Calu3 (cell line): Measurements from ENCODE around the gene DOCK1. TPM values are rescaled to one million over a fixed set of nuclear protein-coding genes. Genes with fewer than 3 reads are reported as not detected.

ENCODE experiments used
- BruUV-seq: library from RNA; stranded (reverse); fragments of 400-500 nt; replicated peaks from 2 replicates; lab custom pipeline; 2021; lab: Mats Ljungman, UMichigan
- CTCF ChIA-PET: fragments of 300-600 bp; sonication (Branson Sonifier 250); formaldehyde crosslinking; loops from one replicate; lab custom pipeline; 2022; ENCODE audit warnings: antibody characterized with exemption; lab: Charles Lee
- DNase-seq: peaks from one replicate; pipeline ENCODE4 v3.0.0; 2022
- H3K27ac Mint-ChIP-seq: one replicate; pipeline ENCODE4 v1.8.0; 2022; ENCODE audit warnings: mixed read lengths; ENCODE audit not compliant: unreplicated experiment
- H3K27me3 Mint-ChIP-seq: one replicate; pipeline ENCODE4 v1.8.0; 2022; ENCODE audit warnings: mixed read lengths; ENCODE audit not compliant: unreplicated experiment
- H3K36me3 Mint-ChIP-seq: one replicate; pipeline ENCODE4 v1.8.0; 2022; ENCODE audit warnings: mild to moderate bottlenecking, moderate library complexity, mixed read lengths; ENCODE audit not compliant: insufficient read depth, unreplicated experiment
- H3K4me1 Mint-ChIP-seq: one replicate; pipeline ENCODE4 v1.8.0; 2022; ENCODE audit warnings: mild to moderate bottlenecking, low read depth, mixed read lengths; ENCODE audit not compliant: unreplicated experiment
- H3K4me3 Mint-ChIP-seq: one replicate; pipeline ENCODE4 v1.8.0; 2022; ENCODE audit warnings: mild to moderate bottlenecking, low read depth, moderate library complexity, mixed read lengths; ENCODE audit not compliant: unreplicated experiment
- H3K9me3 Mint-ChIP-seq: one replicate; pipeline ENCODE4 v1.8.0; 2022; ENCODE audit warnings: low read depth, mixed read lengths; ENCODE audit not compliant: unreplicated experiment
- intact Hi-C: fragments of 100-400 bp; cut with micrococcal nuclease; formaldehyde crosslinking; loops from one replicate; pipeline ENCODE4 v1.10.0; 2022; ENCODE audit not compliant: unreplicated experiment
- total RNA-seq: library from RNA; stranded (reverse); gene quantifications from 2 replicates; pipeline ENCODE4 v1.2.3, GENCODE V29; 2022
- TF ChIP-seq, protein P1 (sequence below): fragments of 200-600 bp; IDR thresholded peaks from one replicate; pipeline ENCODE4 v1.8.0; 2022; ENCODE audit warnings: antibody characterized with exemption; ENCODE audit not compliant: unreplicated experiment

DOCK1 gene
- total RNA-seq, 1 experiment from 2014 or later: 34.2 TPM

GRCh38 chr10:127129104-127129503 is 223.9 kb downstream of the DOCK1 start:
- Mint-ChIP-seq H3K36me3 (no peaks in the 10 kb centered on the region), H3K4me3 (no peak overlapping the region), H3K27me3 (no peaks in the 10 kb centered on the region), H3K27ac (no peak overlapping the region), H3K4me1 (no peaks in the 10 kb centered on the region), H3K9me3 (no peaks in the 10 kb centered on the region)
- intact Hi-C loops: no loop called here
- no TSS peak for BruUV-seq
- TF ChIP-seq, protein P1, sequence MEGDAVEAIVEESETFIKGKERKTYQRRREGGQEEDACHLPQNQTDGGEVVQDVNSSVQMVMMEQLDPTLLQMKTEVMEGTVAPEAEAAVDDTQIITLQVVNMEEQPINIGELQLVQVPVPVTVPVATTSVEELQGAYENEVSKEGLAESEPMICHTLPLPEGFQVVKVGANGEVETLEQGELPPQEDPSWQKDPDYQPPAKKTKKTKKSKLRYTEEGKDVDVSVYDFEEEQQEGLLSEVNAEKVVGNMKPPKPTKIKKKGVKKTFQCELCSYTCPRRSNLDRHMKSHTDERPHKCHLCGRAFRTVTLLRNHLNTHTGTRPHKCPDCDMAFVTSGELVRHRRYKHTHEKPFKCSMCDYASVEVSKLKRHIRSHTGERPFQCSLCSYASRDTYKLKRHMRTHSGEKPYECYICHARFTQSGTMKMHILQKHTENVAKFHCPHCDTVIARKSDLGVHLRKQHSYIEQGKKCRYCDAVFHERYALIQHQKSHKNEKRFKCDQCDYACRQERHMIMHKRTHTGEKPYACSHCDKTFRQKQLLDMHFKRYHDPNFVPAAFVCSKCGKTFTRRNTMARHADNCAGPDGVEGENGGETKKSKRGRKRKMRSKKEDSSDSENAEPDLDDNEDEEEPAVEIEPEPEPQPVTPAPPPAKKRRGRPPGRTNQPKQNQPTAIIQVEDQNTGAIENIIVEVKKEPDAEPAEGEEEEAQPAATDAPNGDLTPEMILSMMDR: no peak
- CTCF ChIA-PET: no interaction called here
- no peak for DNase-seq

DNA sequence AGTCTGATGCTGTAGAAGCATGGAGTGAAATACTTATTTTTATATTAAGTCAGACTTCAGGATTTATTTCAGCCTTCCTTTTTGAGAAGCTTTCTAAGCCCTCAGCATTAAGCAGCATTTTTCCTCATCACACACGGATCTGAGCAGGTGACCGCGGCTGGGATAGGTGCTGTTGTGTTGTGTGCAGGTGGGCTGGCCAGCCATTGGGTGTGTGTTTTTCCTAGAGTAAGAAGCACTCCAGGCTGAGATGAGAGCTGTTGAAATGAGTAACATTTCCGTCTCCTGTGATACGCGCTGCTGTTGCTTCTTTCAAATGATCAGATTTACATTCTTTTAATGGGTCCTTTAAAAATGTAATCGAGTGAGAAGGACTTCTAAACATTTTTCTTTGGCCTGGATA is 227.2 kb downstream of the DOCK1 start:
- H3K9me3 Mint-ChIP-seq: no peaks in the 10 kb centered on the region
- H3K4me1 Mint-ChIP-seq: no peaks in the 10 kb centered on the region
- no TSS peak for BruUV-seq
- no peaks in the 10 kb centered on the region for H3K36me3 Mint-ChIP-seq
- intact Hi-C loops: no loop called here
- CTCF ChIA-PET: no interaction called here
- H3K4me3 Mint-ChIP-seq: no peak overlapping the region
- no peaks in the 10 kb centered on the region for H3K27me3 Mint-ChIP-seq
- H3K27ac Mint-ChIP-seq: no peak overlapping the region
- no peak for DNase-seq
- TF ChIP-seq, protein P1: no peak

GRCh38 chr10:127133225-127133624 is 228.0 kb downstream of the DOCK1 start:
- Mint-ChIP-seq H3K4me3 (no peak overlapping the region), H3K36me3 (no peaks in the 10 kb centered on the region), H3K4me1 (no peaks in the 10 kb centered on the region), H3K9me3 (no peaks in the 10 kb centered on the region), H3K27me3 (no peaks in the 10 kb centered on the region), H3K27ac (no peak overlapping the region)
- no TSS peak for BruUV-seq
- intact Hi-C loops: no loop called here
- no peak for DNase-seq
- TF ChIP-seq, protein P1: no peak
- CTCF ChIA-PET: no interaction called here

DNA sequence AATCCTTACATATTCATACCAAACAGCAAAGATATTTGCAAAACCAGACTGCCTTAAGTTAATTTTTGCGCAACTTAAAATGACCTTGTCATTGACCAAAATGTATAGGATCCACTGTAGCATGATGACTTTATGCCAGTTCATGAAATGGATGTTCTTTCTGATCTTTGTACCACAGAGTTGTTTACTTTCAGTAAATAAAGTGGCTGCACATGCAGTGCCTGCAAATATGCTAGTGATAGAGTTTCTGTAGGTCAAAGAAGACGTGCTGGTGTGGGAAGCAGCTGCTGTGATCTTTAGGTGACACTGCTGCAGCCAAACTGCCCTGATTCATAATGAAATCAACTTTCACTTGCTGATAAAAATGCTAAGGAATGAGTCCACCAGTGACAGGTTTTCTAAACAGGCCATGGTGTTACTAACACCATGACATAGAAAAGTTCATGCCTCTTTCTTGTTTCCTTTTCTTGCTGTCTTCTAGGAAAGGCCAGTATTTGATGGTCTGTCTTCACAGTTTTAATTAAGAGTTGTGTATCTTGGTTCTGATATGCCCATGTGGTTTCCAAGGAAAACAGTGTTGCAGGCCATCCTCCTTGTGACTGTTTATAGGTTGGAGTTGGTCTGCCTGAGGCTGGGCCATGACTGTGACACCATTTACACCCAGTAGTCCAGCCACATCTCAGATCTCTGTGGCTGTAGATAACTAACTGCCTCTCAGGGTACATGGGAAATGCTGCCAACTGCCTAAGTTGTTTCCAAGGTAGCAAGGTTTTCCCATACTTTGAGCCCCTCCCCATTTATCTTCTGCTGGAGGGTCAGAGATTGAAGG is 228.7 kb downstream of the DOCK1 start:
- no peaks in the 10 kb centered on the region for H3K27me3 Mint-ChIP-seq
- CTCF ChIA-PET: no interaction called here
- no peaks in the 10 kb centered on the region for H3K4me1 Mint-ChIP-seq
- no peak for DNase-seq
- H3K4me3 Mint-ChIP-seq: no peak overlapping the region
- H3K27ac Mint-ChIP-seq: no peak overlapping the region
- H3K9me3 Mint-ChIP-seq: no peaks in the 10 kb centered on the region
- H3K36me3 Mint-ChIP-seq: no peaks in the 10 kb centered on the region
- BruUV-seq: no TSS peak
- TF ChIP-seq, protein P1: no peak
- intact Hi-C loops: no loop called here
